ENCODE data around the gene TMEM229B. TPM values are rescaled to one million over a fixed set of nuclear protein-coding genes. Genes with fewer than 3 reads are reported as not detected.

TMEM229B gene
- total RNA-seq, 1 donor from 2014 or later: 2.9 TPM

DNA sequence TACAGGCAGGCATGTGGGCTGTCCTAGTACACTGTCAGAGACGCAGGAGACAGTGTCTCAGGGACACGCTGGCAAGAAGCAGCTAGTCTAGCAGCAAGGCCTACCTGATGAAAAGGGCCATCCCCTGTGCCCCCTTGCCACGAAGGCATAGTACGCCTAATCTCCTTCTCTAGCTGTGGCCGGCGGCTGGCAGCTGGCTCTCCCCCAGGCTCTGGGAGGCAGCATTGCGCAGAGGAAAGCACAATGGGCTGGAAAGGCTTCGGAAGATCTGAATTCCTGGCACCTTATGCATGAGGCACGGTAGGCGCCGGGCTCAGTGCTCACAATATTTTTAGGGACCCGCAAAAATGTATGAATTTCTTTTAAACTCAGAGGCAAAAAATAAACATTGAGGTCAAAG lies 28.6 kb upstream of the TMEM229B start:
- DNase-seq (ENCODE audit: low spot score): no peak
- intact Hi-C loops (cut with DNase I): no loop called here
- no peak for ATAC-seq

DNA sequence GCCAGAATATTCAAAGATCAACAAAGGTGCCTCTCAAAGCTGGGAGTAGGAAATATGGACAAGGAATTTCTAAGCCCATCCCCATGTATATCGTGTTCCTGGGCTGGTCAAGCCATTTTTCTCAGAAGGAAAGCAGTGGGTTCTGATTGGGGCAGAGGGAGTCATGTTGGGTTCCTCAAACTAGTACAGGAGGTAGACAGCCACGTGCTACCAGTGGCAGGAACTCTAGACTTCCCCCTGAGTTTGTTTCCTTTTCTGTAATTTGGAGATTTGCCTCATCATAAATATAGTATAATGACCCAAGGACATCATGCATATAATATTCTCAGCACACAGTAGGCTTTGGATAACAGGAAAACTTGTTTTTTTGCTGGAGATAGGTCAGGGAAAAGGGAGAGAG lies 28.2 kb upstream of the TMEM229B start:
- ATAC-seq (no peak), DNase-seq (ENCODE audit: low spot score) (no peak)
- intact Hi-C loops (cut with DNase I): no loop called here

DNA sequence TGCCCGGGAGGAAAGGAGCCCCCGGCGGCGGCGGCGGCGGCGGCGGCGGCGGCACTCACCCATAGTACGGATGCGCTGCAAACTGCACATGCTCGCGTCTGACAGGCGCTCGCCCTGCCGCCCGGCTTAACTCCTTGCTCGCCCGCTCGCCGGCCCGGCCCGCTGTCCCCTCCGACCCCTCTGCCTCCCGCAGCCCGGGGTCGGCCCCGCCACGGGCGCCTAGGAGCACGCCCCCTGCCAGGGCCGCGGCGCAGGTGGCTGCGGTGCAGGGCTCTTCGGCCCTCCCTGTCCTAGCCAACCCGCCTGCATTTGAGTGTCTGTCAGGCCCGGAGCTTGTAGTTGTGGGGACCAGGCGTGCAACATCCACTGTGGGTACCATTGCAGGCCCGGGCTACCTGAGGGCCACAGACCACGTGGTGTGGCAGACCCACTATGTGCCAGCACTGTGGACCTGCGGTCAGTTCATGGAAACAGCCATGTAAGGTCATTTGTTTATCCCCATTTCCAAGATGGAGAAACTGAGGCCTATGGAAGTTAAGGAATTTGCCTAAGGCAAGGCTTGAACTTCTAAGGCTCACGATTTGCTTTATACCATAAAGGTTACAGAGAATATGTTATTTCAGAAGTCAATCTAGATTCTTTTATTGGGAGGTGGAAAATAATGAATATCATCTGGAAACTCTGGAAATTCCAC lies 27.0 kb upstream of the TMEM229B start:
- ATAC-seq: peak; percentile 4
- intact Hi-C loops (cut with DNase I): no loop called here

DNA sequence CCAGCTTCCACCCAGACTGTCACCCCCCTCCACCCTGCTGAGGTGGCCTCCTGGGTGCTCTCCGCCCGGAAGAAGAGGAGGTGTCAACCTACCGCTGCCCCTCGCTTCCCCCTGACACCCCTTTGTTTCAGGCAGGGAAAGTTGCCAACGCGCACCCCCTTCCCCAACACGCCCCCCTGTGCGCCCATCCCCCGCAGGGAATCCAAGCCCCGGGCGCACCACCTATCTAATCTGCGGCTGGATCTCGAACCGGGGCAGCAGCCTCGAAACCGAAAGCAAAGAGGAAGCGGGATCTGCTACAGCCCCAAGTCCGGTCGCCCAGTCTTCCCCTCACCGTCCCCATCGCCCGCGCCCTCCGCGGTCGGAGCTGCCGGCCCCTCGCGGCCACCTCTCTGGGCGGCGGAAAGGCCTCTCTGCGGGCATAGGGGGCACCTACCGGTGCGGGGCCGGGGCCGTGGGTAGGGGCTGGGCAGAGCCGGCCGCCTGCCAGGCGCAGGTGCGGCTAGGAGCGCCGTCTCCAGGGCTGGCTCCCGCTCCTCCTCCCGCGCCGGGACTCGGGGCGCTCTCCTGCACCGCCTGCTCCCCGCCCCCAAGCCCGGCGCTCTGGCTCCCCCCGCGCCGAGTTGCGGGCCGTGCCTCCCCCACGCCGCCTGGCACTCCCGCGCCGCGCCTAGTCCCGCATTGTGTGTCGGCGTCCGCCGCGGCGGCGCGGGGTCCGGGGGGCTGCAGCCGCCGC lies 26.3 kb upstream of the TMEM229B start:
- DNase-seq (ENCODE audit: low spot score) (peak; percentile 65), ATAC-seq (peak; percentile 70)
- intact Hi-C loops (cut with DNase I): no loop called here

More for the DNA sequence above, 27.0 kb upstream of the TMEM229B start:
- no peak for DNase-seq (ENCODE audit: low spot score)

DNA sequence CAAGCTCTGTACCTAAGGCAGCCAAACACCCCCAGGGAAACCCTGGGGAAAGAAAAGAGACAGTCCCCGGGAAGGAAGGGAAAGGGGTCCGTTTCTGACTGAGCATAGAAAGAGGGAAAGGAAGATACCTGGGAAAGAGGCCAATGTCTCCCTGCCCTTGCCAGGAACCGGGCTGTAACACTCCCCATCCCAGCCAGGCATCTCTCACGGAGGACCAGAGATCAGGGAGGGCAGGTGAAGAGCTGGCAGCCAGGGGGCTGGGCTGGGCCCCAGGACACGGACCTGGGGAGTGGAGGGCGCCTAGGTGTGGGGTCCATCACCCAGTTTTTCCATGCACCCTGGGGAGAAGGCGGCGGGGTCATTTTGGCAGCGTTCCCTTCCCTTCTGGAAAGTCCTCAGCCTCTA lies 25.7 kb upstream of the TMEM229B start:
- ATAC-seq: peak; percentile 58
- intact Hi-C loops (cut with DNase I): no loop called here

DNA sequence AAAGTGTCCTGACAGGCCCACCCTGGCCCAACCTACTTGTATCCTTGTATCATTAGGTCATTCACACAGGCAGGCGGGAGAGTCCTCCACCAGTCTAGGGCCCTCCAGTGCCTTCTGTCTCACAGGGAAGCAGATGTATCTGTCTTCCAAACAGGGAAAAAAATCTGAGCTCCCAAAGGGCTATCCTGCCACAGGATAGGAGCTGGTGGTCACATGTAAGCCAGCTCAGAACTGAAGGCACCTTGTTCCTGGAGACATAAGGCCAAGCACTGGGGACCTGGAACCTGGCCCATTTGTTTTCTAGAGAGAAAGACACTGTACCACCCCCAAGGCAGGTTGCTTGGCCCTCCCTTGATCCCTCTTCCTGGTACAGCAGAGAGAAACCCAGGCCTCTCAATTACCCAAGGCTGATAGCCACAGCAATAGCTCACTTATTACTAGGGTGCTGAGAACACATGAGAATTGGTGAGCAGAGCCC lies 25.1 kb upstream of the TMEM229B start:
- intact Hi-C loops (cut with DNase I): no loop called here
- DNase-seq (ENCODE audit: low spot score): no peak
- ATAC-seq: peak; percentile 21

More for the DNA sequence above, 25.7 kb upstream of the TMEM229B start:
- DNase-seq (ENCODE audit: low spot score): no peak

DNA sequence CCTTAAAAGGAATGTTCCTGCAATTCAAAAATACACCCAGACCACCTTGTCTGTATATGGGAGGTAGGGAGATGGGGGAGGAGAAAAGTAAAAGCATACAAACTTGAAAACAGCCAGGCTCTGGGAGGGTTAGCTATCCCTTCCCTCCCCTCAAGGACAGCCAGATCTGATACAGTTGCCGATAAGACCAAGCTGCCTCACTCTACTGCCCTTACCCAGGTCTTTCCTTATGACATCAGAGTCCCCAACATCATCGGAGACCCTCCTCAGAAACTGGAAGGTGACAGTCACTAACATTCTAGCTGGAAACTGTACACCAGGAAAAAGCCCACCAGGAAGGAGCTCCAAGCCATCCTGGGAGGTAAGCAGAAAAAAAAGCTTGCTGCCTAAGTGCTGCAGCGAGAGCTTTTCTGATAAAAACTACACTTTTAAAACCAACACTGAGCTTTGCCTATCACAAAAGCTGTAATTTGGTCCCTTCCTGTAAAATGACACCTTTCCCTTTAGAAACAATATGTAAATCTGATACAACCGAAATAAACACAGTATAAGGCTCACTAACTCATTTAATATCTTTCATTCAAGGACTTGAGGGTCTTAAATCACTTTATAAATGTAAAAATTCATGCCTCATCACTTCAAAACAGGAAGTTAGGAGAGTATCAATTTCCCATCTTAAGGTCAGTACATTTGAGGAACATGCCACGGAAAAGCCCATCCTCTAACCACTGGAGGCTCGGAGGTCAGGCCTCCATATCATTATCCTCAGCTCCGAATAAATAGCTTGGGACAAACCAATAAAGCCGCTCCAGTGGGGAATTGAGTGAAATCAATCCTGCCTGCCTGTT lies 24.2 kb upstream of the TMEM229B start:
- DNase-seq (ENCODE audit: low spot score): no peak
- intact Hi-C loops (cut with DNase I): no loop called here
- no peak for ATAC-seq

DNA sequence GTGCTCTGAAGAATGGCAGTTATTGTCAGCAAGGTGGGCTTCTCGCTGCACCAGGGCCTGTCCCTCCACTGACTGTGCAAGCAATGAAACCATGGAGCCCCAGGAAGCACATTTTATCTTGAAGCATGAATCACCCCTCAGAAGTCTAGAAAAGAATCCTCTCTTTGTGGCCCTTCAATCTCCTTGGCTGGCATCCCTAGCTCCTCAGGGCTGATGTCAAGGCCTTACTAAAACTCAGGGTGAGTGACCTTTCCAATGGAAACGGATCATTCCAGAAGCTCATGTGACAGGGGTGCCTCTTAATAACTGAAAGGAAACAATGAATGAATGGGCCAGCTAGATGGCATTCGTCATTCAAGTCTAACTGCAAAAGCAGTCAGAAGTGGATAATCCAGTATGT lies 22.3 kb upstream of the TMEM229B start:
- DNase-seq (ENCODE audit: low spot score) (no peak), ATAC-seq (no peak)
- intact Hi-C loops (cut with DNase I): no loop called here

DNA sequence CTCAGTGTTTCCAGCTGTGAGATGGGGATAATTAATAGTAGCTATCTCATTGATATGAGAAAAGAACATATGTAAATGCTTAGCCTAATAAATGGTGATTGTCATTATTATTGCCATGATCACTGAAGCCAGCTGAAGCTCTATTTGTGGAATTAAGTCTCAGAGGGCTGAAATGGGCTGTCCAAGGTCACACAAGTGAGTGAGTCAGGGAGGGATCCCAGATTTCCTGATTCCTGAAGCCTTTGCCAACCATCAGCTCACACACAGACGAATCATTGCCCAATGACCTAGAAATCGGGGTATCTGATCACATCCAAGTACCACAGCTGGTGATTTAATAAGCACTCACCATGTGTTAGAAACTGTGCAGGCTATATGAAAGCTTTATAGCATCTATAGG lies 21.6 kb upstream of the TMEM229B start:
- no peak for ATAC-seq
- intact Hi-C loops (cut with DNase I): no loop called here
- no peak for DNase-seq (ENCODE audit: low spot score)

DNA sequence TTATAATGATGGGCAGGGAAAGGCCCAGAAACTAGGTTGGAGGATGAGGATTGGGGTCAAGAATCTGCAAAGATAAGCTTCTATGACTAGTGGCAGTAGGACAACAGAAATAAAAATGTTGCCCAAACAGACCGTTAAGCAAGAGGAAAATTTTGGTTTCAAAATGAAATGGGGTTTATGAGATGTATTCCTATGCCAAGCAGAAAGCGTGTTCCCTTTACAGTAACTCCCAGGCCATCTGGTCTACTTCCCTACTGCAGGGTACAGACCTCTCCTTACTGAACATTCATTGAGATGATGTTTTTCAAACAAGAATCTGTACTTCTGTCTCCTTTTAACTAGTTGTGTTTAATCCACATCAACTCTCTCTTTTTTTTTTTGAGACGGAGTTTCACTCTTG lies 20.4 kb upstream of the TMEM229B start:
- ATAC-seq (peak; percentile 60), DNase-seq (ENCODE audit: low spot score) (no peak)
- intact Hi-C loops (cut with DNase I): no loop called here

DNA sequence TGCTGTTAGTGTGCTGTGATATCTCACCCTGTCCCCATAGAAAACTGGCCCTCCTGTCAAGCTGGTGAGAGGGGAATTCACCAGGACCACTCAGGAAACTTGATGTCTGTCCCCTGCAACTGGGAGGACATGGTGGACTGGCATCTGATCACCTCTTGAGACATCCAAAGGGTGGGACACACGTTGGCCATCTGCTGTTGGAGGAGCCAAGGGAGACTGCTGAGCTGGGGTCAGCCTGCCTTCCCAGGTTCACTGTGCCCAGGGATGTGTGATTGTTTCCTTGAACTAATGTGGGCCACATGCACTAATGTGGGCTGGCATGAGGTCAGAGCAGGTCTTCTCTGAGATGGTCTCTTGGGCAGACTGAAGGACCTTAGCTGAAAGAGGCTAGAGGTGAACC lies 16.7 kb upstream of the TMEM229B start:
- DNase-seq (ENCODE audit: low spot score) (no peak), ATAC-seq (no peak)

DNA sequence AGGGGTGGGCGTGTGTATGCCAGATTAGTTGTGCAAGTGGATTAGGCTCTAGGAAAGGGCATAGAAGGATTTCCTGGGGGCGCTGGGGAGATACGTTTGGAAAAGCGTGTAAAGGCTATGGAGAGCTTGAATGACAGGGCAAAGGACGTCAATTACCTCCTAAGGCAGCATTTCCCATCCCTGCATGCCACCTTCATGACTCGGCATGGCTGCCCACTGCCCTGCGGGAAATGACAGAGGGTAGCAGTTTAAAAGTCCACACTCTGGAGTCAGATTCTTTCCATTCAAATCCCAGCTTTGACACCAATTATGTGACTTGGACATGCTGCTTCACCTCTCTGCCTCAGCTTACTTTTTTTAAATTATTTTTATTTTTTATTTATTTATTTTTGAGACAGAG lies 14.8 kb upstream of the TMEM229B start:
- intact Hi-C loops (cut with DNase I): no loop called here

More for the DNA sequence above, 16.7 kb upstream of the TMEM229B start:
- intact Hi-C loops (cut with DNase I): no loop called here

DNA sequence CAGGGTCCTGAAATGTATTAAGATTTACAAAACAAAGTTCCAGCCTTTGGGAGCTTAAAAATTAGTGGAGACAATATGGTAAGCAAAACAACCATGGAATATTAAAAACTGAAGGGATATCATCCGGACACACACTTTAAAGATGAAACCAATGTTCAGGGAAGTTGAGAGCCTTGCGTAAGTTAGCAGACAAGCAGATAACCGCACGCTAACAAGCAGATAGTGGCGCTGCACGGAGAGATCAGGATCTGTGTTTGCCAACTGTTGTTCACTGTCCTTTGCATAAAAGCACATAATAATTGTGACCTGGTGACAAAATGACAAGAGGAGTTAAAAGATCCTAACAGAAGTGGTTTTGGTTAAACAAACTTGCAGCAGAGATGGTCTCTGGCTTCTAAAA lies 14.3 kb upstream of the TMEM229B start:
- DNase-seq (ENCODE audit: low spot score) (no peak), ATAC-seq (no peak)
- intact Hi-C loops (cut with DNase I): no loop called here

More for the DNA sequence above, 14.8 kb upstream of the TMEM229B start:
- no peak for ATAC-seq
- no peak for DNase-seq (ENCODE audit: low spot score)

DNA sequence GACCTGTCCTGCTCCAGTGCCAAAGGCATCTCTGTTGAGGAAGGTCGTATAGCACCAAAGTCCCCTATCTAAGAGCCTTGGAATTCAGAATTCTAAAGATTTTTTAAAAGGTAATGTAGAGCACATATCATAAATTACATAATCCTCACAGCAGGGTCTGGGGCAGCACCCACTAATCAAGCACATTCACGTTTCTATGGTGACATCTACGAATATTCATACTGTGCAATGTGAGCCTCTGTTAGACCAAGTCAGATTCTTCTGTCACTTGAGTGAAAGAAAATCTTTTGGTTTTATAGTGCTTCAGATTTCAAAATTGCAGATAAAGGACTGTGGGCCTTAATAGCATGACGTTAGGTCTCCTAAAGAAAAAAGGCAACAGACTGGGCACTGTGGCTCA lies 13.1 kb upstream of the TMEM229B start:
- ATAC-seq: no peak
- no peak for DNase-seq (ENCODE audit: low spot score)
- intact Hi-C loops (cut with DNase I): no loop called here

DNA sequence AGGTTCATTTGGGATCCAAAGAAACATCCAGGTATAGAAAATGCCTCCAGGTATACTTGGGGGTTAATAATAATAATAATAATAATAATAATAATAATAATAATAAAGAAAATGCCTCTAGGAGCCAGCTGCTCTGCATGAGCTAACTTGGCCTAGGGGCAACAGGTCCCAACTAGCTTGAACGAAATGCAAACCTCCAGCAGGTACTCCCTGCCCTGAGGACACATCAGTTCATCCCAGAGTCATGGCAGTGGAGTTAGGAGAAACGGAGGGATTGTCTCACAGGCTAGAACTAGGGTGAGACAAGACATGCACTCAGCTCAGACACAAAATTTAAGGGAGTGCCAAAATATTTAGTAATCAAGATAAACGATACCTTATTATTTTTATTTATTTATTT lies 12.5 kb upstream of the TMEM229B start:
- intact Hi-C loops (cut with DNase I): no loop called here
- no peak for ATAC-seq
- no peak for DNase-seq (ENCODE audit: low spot score)

DNA sequence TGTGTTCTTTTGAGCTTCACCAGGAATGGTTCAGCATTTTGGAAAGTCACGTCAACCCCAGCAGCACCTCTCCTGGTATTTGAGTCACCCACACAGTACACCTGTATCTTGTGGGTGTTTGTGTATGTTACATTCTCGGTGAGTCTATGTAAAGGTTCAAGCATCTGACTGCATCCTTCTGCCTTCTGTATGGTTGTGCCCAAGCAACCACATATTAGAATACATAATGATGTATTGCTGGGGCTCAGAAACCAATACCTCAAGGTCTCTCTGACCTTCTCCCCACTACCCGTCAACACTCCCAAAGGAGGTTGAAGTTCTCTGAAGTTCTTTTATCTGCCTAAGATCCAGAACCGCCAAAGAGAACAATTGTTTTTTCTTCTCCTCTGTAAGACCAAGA lies 9.2 kb upstream of the TMEM229B start:
- DNase-seq (ENCODE audit: low spot score) (no peak), ATAC-seq (no peak)
- intact Hi-C loops (cut with DNase I): no loop called here

DNA sequence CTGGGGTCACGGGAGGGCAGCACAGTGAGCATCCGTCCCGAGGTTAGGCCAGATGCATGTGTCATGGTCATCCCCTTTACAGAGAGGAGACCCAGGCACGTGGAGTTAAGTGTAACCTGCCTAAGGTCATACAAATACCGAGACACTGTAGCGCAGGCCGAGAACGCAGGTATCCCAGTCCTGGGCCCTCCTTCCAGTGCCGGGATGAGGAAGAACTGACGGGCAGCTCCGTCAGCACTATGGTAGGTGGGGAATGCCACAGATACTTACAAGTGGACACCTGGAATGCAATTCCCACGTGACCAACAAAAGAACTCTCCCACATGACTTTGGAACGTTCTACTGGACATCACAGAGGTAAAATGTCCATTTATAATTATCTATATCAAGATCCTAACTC lies 8.7 kb upstream of the TMEM229B start:
- DNase-seq (ENCODE audit: low spot score) (no peak), ATAC-seq (no peak)
- intact Hi-C loops (cut with DNase I): no loop called here

DNA sequence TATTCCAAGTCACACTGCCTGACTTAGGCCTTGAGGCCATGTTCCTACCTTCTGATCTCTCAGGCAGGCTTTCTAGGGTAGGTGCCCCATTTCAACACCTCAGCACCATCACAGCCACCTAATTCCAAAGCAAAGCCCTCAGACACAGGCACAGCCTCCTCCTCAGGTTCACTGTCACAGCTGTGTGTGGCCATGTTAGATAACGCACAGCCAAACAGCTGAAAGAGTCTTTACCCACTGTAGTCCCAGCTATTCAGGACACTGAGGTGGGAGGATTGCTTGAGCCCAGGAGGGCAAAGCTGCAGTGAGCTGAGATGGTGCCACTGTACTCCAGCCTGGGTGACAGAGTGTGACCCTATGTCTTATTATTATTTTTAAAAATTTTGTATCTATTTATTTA lies 7.3 kb upstream of the TMEM229B start:
- DNase-seq (ENCODE audit: low spot score): no peak
- no peak for ATAC-seq
- intact Hi-C loops (cut with DNase I): no loop called here

DNA sequence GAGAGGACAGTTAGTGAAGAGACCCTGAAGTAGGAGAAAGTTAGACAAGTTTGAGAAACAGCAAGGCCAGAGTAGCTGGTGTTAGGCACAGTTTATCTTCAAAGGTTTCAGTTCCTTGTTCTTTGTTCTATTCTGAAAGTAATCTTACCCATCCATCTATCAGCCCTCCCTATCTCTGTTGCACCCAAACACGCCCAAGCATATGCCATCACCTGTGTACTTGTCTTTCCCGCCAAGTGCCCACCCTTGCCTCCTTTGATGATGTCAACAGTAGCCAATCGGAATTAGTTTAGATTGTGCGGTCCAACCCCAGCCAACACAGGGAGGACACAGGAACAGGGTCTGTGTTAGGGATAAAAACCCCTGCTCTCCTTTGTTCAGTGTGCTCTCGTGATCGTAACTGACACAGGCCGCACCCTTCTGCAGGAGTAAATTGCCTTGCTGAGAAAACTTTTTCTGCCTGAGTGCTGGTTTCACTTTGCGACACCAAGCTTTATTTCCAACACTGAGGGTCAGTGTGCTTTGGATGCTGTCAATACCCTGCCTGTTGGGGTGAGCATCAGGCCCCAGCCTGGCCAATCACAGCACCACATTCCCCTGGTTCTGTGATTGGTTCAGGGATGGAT lies 4.7 kb upstream of the TMEM229B start:
- intact Hi-C loops (cut with DNase I): no loop called here
- no peak for ATAC-seq
- DNase-seq (ENCODE audit: low spot score): no peak
